Activated effector memory CD4-positive, alpha-beta T cell treated with anti-CD3 and anti-CD28 coated beads, Interleukin-2, amount 50 U/mL, for 16 hours (primary cell): ENCODE measurements around the gene GMDS.
A peak's percentile ranks its signal among the peaks of the same experiment; 100 is the strongest.

Experiments
- DNase-seq: peaks from one replicate; pipeline ENCODE4 v3.0.0-alpha.2; 2020

The GMDS gene

DNA sequence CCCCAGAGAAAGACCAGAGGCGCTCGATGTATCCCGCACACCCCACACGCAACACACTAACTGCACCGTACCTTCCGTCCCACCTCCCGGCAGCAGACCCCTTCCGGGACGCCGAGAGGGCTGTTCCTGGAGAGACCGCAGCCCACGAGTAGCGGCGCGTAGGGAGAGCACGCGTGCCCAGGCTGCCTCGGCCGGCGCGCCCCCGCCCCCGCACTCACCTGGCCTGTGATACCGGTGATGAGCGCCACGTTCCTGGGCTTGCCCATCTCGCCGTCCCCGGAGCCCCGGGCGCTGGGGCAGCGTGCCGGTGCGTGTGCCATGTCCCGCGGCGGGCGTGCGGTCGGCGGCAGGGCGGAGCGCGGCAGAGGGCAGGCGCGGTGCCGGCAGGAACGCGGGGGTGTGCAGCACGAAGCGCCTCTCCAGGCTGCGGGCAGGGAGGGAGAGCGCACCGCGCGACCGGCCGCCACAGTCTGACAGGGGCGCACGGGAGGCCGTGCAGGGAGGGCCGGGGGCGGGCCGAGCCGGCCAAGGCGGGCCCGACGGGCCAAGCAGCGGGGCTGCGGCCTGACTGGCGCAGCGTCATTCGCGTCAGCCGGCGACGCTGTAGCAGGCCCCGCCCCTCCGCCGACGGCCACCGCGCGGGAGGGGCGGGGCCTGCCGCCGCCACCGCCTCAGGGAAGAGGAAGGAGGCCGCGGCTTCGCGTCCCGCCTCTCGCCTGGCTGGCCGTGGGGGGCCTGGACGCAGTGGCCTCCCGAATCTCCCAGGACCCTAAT is at the start of gene GMDS:
TSS of gene GMDS (minus strand) at position 503 of the 774 bp plus-strand sequence.
- DNase-seq = peak; percentile 93

DNA sequence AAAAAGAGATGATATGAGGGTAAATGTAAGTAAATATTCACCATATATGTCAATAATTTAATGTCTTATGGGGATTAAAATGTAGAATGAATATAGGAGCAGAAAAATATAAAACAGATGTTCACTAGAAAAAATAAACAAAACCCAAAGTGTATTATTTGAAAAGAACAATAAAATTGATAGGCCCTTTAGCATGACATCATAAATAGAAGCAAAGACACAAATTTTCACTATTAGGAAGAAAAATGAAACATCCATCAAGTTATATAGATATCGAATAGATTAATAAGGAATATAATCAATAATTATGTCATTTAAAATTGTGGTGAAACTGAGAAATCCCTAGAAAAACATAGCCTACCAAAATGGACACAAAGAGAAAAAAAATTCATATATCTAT is 40.1 kb upstream of the GMDS start:
- no peak for DNase-seq

DNA sequence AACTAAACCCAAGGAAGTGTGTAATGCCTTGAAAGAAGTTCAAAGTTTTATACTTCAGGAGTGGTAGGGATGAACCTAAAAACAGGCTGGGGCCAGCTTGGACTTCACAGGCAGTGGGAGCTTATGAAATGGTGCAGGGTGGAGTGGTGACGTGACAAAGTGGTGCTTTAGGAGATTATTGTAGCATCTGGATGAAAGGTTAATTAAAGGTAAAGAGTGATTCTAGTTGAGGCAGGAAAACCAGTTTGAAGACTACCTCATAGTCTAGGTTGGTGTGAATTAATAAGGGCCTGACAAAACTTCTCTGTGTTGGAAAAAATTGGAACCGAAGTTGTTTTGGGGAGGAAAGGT is 30.5 kb upstream of the GMDS start:
- no peak for DNase-seq

DNA sequence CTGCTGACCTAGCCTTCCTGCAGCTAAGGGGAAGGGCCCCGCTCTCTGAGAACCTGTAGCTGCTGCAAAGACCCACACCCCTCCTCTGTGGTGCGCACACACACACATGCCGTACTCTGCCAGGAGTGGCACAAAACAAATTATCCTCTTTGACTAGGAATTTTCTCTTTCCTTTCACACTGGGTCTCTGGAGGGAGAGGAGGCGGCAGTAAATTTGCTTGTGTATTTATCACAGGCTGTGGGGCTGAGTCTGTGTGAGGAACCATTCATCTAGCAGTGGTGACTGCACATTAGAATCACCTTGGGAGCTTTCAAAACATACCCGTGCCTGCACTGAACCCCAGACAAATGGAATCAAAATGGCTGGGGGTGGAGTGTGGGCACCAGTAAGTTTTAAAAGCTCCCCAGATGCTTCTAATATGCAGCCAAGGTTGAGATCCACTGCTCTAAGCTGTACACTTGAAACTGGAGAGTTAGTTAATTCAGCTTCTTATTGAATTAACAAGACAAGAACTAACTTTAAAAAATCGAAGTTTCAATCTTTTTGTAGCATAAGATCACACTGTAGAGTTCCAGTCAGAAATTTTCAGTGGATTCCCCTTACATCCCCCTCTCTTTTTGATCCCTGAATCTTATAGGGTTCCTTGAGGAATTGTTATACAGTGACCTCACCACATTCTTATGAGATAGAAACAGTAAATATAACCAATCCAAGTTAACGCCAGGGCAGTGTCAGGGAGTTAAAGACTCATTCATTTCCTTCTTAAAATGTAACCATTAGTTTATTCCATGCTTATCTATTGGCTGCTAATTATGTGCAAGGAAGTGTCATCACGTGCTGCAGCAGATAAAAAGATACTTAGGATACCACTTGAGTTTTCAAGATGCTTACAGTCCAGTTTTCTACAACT is 29.8 kb upstream of the GMDS start:
- no peak for DNase-seq

DNA sequence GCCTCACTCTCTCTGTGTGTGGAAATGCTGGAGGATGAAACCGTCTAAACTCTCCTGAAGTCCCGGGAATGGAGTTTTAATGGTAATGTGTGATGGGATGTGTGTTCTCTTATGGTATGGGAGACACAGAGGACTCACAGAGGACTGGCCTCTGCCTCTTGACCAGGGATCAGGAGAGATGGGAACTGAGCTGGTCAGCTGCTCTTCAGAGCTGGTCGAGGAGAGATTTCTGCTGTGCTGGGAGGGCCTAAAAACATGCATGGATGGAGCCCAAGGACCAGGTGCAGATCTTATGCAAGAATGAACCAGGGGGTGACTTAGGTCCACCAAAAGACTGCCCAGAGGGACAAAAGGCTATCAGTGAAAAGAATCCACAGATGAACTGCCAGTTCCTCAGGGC is 27.3 kb upstream of the GMDS start:
- no peak for DNase-seq

DNA sequence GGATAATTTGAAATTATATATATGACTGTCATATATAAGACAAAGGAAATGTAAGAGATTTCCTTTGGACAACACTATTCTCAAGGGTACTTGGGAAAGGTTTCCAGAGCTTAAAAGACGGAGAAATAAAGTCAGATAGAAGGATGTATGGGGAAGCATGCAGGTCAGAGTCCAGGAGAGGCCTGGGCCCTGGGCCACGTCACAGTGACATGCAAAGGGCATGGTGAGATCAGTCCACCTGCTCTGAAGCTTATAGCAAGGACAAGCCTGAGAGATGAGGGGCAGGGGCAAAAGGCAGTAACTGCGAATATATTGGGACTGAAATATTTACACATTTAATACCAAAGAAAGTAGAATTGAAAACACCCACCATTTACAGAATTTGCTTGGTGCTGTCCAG is 24.6 kb upstream of the GMDS start:
- DNase-seq = no peak

DNA sequence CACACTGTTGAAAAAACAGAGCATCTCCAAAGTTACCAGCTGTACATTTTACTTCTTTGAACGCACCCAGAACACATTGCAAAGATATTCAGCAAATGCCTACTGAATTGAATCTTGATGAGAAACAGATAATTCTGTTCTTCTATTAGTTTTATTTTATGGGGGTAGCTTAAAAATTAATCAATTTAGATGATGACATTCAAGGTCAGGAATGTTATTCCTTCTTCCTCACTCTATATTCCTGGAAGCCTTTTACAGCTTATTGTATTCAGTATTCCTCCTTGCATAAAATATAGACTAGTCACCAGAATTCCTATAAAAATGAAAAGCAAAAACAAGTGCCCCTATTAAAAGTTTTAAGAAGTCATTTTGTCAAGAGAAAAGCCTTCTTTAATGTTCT is 21.4 kb upstream of the GMDS start:
- no peak for DNase-seq

DNA sequence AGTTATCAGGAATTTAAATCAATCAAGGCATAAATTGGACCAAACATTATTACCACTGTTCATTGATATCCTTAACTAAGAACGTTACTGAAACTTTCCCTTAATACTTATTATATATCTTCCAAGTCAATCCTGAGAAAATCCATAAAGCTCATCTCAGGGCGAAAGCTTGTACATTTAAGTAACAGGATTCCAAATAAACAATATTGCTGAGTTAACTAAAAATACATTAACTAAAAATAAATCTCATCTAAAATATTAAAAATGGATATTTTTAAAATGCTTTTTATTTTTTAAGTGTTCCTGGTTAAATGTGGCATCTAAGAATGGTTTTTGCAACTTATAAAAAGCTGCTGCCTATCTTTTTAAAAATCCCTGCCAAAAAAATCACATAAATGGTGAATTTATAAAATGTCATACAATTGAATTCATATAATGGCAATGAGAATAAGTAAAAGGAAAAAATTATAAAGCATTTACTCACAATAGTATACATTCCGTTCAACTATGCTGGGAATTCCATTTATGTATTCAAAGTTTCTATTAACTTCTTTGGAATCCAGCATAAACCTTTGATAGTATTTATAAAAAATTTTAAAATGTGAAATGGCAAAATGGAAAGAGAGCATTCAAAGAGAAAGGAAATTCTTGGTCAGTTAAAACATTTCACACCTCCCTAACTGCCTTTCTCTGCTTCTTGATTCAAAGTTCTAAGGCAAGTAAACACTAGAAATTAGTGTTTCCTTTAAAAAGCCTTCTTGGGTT is 20.8 kb upstream of the GMDS start:
- DNase-seq = no peak

DNA sequence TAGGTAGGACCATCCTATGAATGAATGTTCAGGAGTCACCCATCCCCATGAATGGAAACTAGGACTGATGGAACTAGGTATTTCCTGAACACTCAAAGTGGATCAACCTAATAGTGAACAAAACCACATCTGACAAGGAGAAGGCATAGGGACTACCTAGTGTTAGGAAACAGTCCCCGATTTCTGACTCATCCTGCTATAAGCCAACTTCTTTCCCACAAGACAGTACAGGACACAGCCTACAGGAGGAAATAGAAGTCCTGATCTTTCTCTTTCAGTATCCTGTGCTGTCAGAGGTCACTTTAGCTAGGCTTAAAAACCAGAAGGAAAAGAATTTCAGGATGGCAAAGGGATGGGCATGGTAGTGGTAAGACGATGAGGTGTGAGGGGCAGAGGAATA is 19.5 kb upstream of the GMDS start:
- no peak for DNase-seq

DNA sequence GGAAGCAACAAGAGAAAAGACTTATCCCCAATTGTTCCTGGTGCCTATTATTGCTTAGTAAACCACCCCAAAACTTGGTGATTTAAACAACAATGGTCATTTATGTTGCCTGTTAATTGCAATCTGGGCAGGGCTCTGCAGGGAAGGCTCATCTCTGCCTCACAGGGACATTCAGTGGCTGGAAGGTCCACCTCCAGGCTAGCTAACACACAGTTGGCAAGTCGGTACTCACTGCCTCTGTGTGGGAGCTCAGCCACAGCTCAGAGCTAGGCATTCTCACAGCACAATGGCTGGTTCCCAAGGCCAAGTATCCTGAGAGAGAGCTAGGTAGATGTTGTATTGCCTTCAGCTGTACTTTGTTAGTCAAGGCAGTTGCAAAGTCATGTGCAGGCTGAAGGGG is 18.5 kb upstream of the GMDS start:
- DNase-seq = no peak

DNA sequence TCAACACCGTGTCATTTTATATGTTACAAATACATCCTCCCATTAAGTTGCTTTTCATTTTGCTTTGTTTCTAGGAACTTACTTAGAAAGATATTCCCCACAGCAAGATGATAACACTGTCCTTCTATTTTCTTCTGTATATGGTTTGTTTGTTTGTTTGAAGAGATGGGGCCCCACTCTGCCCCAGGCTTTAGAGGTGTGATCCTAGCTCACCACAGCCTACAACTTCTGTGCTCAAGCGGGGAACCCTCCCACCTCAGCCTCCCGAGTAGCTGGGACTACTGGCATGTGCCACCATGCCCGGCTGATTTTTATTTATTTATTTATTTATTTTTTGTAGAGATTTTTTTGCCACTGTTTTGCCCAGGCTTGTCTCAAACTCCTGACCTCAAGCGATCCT is 14.2 kb upstream of the GMDS start:
- DNase-seq = no peak

DNA sequence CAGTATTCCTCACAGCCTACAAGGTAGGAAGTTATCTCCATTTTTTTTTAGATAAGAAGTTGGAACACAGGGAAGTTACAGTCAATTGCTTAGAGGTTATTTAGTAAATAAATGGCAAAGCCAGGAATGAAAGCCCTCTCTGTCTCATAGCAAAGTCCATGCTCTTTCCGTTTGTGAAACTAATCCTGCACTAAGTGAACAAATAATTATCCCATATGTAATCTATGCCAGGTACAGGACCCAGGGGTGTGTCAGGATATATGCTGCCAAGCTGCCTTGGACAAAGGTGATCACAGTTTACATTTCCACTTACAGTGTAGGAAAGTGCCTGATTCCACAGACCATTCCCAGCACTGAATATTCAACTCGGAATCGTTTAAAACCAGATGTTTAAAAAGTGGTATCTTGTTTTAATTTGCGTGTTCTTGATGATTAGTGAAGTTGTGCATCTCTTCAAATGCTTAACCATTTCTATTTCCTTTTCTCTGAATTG is 13.6 kb upstream of the GMDS start:
- no peak for DNase-seq

DNA sequence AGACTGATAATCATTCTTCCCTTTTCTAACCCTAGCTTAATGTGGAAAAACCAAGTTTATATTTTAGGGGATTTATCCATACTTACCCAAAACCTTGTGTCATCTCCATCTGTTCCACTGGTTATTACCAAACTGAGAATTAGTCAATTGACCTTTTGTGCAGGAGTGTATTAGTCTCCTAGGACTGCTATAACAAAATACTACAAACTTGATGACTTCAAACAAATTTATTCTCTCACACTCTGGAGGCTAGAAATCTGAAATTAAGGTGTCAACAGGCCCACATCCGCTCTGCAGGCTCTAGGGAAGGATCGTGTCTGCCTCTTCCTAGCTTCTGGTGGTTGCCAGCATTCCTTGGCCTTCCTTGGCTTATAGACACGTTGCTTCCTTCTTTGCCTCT is 12.7 kb upstream of the GMDS start:
- no peak for DNase-seq

DNA sequence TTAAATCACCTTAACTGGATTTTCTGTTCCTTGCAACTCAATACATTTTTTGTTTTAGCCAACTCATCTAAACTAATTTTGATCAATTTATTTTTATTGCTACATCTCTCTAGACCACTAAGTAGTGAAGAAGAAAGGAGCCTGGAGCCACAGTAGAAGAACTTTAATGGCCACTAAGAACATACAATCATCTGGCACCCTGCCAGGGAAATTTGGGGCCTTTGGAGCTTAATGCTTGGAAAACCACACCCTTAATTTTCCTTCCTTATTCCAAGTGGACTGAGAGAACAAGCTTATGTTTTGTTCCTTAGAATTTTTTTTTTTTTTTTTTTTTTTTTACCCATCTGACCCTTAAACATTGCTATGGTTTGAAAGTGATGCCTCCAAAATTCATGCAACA is 12.0 kb upstream of the GMDS start:
- no peak for DNase-seq

DNA sequence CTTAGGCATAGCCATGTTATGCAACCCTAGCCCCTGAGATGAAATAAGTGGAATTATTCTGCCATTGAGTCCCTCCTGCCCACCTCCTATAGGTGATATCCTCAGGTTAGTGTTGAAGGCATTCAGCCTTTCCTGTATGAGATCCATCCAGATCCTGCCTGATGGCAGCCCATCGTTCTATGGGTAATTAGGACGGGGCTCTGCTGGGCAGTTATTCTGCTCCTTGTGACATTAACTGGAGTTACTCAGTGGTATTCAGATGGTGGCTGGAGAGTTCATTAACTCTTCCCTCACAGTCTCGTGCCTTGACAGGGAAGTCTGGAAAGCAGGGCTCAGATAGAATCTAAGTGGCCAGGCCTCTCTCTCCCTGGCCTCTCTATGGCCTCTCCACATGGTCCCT is 9.3 kb upstream of the GMDS start:
- no peak for DNase-seq

DNA sequence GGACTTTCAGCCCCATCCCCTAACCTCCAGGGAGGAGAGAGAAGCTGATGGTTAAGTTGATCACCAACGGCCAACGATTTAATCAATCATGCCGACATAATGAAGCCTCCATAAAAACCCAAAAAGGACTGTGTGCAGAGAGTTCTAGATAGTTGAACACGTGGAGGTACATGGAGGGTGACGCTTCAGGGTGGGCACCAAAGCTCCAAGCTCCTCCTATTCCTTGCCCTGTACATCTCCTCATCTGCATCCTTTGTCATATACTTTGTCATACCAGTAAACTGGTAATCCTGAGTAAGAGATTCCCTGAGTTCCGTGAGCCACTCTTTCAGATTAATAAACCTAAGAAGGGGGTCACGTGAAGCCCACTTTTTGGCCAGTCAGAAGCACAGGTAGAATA is 3.7 kb upstream of the GMDS start:
- DNase-seq = no peak

DNA sequence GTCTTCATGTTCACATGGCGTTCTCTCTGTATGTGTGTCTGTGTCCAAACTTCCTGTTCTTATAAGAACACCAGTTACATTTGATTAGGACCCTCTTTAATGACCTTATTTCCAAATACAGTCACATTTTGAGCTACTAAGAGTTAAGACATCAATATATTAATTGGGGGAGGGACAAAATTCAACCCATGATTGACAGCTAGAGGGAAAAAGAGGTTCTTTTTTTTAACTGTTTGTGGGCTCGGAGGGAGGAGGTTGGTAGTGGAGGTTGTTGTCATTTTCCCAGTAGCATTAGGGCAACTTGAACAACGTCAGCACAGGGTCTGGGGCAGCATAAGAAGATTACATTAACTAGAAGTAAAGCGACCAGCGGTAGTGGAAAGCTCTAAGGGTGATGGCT is 2.3 kb upstream of the GMDS start:
- DNase-seq = no peak

DNA sequence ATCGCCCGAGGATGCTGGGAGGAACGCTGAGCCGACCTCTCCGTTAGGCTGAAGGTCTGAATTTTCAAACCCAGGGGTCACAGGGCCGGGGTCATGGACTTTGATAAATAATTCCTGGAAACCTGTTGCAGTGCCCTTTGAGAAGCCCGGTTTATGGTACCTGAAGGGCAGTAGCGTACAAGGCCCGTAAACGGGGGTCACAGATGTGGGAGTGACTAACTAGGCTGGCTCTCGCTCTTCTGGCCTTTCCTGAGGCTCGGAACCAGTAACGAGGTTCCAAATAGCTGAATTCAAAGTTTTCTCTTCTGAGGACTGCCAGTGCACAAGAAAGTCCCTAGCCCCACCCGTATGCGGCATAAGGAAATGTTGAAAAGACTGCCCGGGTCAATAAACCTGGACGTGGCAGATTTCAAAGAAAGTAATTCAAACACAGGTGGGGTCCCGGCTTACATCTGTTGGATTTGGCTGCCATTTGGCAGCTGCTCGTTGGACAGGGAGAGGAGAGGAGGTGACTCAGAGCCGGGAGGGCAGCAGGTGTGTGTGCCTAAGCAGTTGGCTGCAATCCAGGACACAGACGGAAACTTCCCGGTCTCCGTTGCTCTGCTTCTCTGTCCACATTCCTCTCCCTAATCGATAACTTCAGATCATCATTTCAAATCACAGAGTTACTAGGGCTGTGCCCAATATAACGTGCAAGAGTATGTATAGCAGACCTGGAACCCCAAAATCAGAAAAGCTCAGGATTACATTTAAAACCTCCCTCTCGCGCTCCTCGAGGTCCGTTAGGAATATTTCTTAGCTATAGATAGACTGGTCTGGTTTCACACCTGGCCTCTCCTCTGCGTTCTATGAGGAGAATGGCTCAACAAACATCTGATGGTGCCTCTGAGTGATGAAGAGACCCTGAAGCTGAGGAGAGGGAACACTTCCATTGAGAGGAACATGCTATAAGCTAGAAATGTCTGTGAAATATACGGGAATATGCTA is 765 bp upstream of the GMDS start:
- peak; percentile 78 for DNase-seq

DNA sequence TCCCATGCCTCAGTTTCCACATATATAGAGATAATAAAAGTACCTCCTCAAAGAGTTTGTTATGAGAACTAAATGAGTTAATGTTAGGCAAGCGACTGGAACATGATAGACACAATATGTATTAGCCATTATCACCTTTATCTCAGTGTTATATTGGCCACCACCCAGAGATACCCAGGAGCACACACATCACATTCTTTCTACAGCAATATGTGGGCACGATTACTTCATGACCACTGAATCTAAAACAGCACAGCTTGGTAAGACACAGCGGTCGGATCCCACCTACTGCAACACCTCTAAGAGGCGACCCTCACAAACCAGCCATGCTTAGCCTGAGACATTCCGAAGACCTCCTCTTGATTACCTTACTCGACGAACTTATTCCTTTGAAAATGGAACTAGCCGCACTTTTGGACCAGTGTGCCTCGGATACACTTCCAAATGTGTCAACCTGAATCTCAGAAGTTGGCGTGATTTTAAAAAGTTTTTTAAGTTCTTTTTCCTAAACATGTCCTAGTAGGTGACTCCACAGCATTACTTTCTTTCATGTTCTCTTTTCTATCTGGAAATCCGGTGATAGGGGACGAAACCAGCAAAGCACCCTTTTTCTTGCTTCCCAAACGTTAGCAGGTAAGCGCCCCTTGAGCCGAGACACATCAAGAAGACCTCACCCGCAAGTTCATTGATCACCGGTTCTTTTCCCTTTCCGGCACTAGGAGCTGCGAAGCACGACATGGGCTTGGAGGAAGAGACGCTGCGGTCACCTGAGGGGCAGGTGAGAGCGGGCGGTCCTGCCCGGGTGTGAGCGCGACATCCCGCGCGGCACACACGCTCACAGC is 923 bp downstream of the GMDS start:
- DNase-seq = no peak

DNA sequence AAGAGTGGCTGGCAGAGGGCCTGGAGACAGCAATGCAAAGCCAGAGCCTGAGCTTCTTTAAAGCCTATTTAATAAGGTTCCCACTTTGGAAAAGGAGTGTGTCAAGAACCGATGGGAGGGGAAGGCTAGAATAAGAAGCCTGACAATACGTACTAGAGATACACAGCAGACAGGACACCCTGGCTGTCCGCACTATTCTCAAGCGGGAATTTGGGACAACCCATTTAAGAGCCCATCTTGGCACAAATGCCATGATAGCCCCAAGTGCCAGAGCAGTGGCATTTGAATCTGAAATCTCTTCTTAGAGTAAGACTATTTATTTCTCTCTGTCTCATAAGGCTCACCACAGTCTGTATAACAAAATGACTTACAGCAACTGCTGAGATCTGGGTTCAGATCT is 3.1 kb downstream of the GMDS start:
- DNase-seq = no peak

DNA sequence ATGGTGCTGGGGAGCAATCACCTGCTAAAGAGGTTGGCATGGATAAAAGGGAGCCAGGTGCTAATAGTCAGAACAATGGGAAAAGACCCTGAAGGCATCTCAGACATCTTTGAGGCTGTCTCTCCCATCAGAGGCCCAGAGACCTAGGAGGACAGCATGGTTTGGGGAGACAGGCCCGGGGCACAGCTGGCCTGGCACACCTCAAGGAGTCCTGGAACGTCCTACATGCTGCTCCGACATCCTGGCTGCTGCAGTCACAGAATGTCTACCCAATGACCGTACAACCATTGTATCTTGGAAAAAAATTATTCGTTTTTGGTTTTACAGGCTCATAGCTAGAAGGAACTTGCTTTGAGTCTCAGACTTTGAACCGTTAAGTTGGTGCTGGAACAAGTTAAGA is 4.4 kb downstream of the GMDS start:
- DNase-seq = no peak
